Fibroblast of pulmonary artery (primary cell): Measurements from ENCODE around the gene TBC1D1.

Source experiments
- DNase-seq: peaks from one replicate; pipeline ENCODE4 v3.0.0-alpha.2; 2010; ENCODE audit warnings: low read depth
- H3K4me3 ChIP-seq: replicated peaks from 2 replicates; pipeline ENCODE4 v1.5.1; 2011; ENCODE audit warnings: low read depth, mild to moderate bottlenecking, control low read depth, low read length, moderate library complexity
- CTCF ChIP-seq: IDR thresholded peaks from 2 replicates; pipeline ENCODE4 v1.5.1; 2011; ENCODE audit warnings: mild to moderate bottlenecking, control low read depth, low read length, inconsistent platforms; ENCODE audit errors: missing control alignments

Gene TBC1D1

GRCh38 chr4:38163216-38164006 is 272.5 kb downstream of the TBC1D1 start:
- H3K4me3 ChIP-seq, result no peak overlapping the region
- DNase-seq, result peak; percentile 50
- no peak for TF ChIP-seq CTCF

GRCh38 chr4:38164346-38164745 is 273.5 kb downstream of the TBC1D1 start:
- no peak overlapping the region for H3K4me3 ChIP-seq
- no peak for DNase-seq
- TF ChIP-seq CTCF, result no peak

- H3K4me3 ChIP-seq, result no peak overlapping the region
- TF ChIP-seq CTCF, result no peak
- DNase-seq, result no peak
Observed at GRCh38 chr4:38166082-38166481, 275.2 kb downstream of the TBC1D1 start.

- DNase-seq, result no peak
- no peak overlapping the region for H3K4me3 ChIP-seq
- no peak for TF ChIP-seq CTCF
Observed at GRCh38 chr4:38166768-38167167, 275.9 kb downstream of the TBC1D1 start.

- no peak for TF ChIP-seq CTCF
- no peak overlapping the region for H3K4me3 ChIP-seq
- DNase-seq, result no peak
Observed at GRCh38 chr4:38167973-38168372, 277.1 kb downstream of the TBC1D1 start.

GRCh38 chr4:38169524-38169923 is 278.6 kb downstream of the TBC1D1 start:
- no peak for DNase-seq
- H3K4me3 ChIP-seq, result no peak overlapping the region
- no peak for TF ChIP-seq CTCF
